GM23338 (cell line): Measurements from ENCODE around the gene VAV3. TPM values are rescaled to one million over a fixed set of nuclear protein-coding genes. Genes with fewer than 3 reads are reported as not detected.

Source experiments
- ATAC-seq: fragments of 200-7000 bp; cut with Tn5 transposase; 3 replicates; pipeline ENCODE4 v1.9.1; 2020
- DNase-seq: peaks from one replicate; pipeline ENCODE4 v3.0.0-alpha.2; 2015; ENCODE audit warnings: low spot score
- H2AFZ ChIP-seq: fragments of 200-600 bp; sonication (generic); 2 replicates; pipeline ENCODE4 v1.8.0; 2016; ENCODE audit warnings: antibody characterized with exemption, mild to moderate bottlenecking, moderate library complexity
- H3F3A ChIP-seq: fragments of 200-600 bp; sonication (generic); replicated peaks from 2 replicates; pipeline ENCODE4 v1.8.0; 2017; ENCODE audit warnings: antibody characterized with exemption, mixed run types, low read depth
- H3K27ac ChIP-seq: fragments of 200-600 bp; sonication (generic); 2 replicates; pipeline ENCODE4 v1.6.1; 2016; ENCODE audit warnings: low read depth
- H3K27me3 ChIP-seq: fragments of 200-600 bp; sonication (generic); 2 replicates; pipeline ENCODE4 v1.8.0; 2016; ENCODE audit warnings: mild to moderate bottlenecking, mixed run types, moderate library complexity; ENCODE audit not compliant: insufficient read depth
- H3K36me3 ChIP-seq: fragments of 200-600 bp; sonication (generic); 2 replicates; pipeline ENCODE4 v1.8.0; 2016; ENCODE audit warnings: mild to moderate bottlenecking; ENCODE audit not compliant: insufficient read depth
- H3K4me1 ChIP-seq: fragments of 200-600 bp; sonication (generic); 2 replicates; pipeline ENCODE4 v1.8.0; 2016; ENCODE audit warnings: mild to moderate bottlenecking, moderate library complexity; ENCODE audit not compliant: insufficient read depth
- H3K4me2 ChIP-seq: fragments of 200-600 bp; sonication (generic); 2 replicates; pipeline ENCODE4 v1.7.1; 2017; ENCODE audit warnings: mixed run types
- H3K4me3 ChIP-seq: fragments of 200-600 bp; sonication (generic); 2 replicates; pipeline ENCODE4 v1.6.1; 2016; ENCODE audit warnings: mixed run types
- H3K79me2 ChIP-seq: fragments of 200-600 bp; sonication (generic); replicated peaks from 2 replicates; pipeline ENCODE4 v1.8.0; 2017; ENCODE audit warnings: mild to moderate bottlenecking; ENCODE audit not compliant: insufficient read depth
- H3K9me2 ChIP-seq: fragments of 200-600 bp; sonication (generic); 2 replicates; pipeline ENCODE4 v1.8.0; 2017; ENCODE audit not compliant: insufficient read depth
- H4K20me1 ChIP-seq: fragments of 200-600 bp; sonication (generic); replicated peaks from 2 replicates; pipeline ENCODE4 v1.8.0; 2017; ENCODE audit warnings: mild to moderate bottlenecking; ENCODE audit not compliant: insufficient read depth
- H3K27ac Mint-ChIP-seq: 2 replicates; pipeline ENCODE4 v1.8.0; 2020; ENCODE audit warnings: inconsistent platforms, mild to moderate bottlenecking, moderate library complexity, mixed read lengths
- H3K27me3 Mint-ChIP-seq: 3 replicates; pipeline ENCODE4 v1.8.0; 2022; ENCODE audit warnings: low read depth, mild to moderate bottlenecking, moderate library complexity, mixed read lengths, inconsistent platforms; ENCODE audit not compliant: insufficient read depth, poor library complexity
- H3K36me3 Mint-ChIP-seq: 3 replicates; pipeline ENCODE4 v1.8.0; 2021; ENCODE audit warnings: low read depth, mild to moderate bottlenecking, inconsistent platforms, moderate library complexity, mixed read lengths
- H3K4me1 Mint-ChIP-seq: 3 replicates; pipeline ENCODE4 v1.8.0; 2020; ENCODE audit warnings: mild to moderate bottlenecking, inconsistent platforms, mixed read lengths
- H3K4me3 Mint-ChIP-seq: 3 replicates; pipeline ENCODE4 v1.8.0; 2021; ENCODE audit warnings: moderate library complexity, mild to moderate bottlenecking, inconsistent platforms, mixed read lengths
- H3K9me3 Mint-ChIP-seq: 3 replicates; pipeline ENCODE4 v1.8.0; 2020; ENCODE audit warnings: moderate library complexity, mild to moderate bottlenecking, inconsistent platforms, mixed read lengths
- CREB1 ChIP-seq: fragments of 250-450 bp; sonication (Bioruptor Pico); IDR thresholded peaks from 2 replicates; pipeline ENCODE4 v1.5.0; 2020; ENCODE audit warnings: low read depth, mild to moderate bottlenecking, moderate library complexity
- EZH2 ChIP-seq: fragments of 200-600 bp; sonication (generic); IDR thresholded peaks from one replicate; pipeline ENCODE4 v1.8.0; 2017; ENCODE audit warnings: antibody characterized with exemption, mild to moderate bottlenecking, low read depth; ENCODE audit not compliant: unreplicated experiment
- EZH2phosphoT487 ChIP-seq: fragments of 200-600 bp; sonication (generic); IDR thresholded peaks from one replicate; pipeline ENCODE4 v1.8.1; 2018; ENCODE audit warnings: antibody characterized with exemption; ENCODE audit not compliant: unreplicated experiment
- JUNB ChIP-seq: IDR thresholded peaks from one replicate; pipeline ENCODE4 v1.6.1; 2016; ENCODE audit warnings: antibody characterized with exemption; ENCODE audit not compliant: unreplicated experiment
- NANOG ChIP-seq: IDR thresholded peaks from 2 replicates; pipeline ENCODE4 v1.6.1; 2016; ENCODE audit warnings: antibody characterized with exemption, borderline replicate concordance
- POLR2AphosphoS5 ChIP-seq: IDR thresholded peaks from 2 replicates; pipeline ENCODE4 v1.6.1; 2016; ENCODE audit warnings: antibody characterized with exemption, low read depth
- STAT1 ChIP-seq: IDR thresholded peaks from one replicate; pipeline ENCODE4 v1.6.1; 2016; ENCODE audit warnings: antibody characterized with exemption; ENCODE audit not compliant: unreplicated experiment
- ZNF114 ChIP-seq: fragments of 250-450 bp; sonication (Bioruptor Pico); IDR thresholded peaks from 2 replicates; pipeline ENCODE4 v1.5.0; 2020; ENCODE audit warnings: mild to moderate bottlenecking, moderate library complexity
- ZNF331 ChIP-seq: fragments of 250-450 bp; sonication (Bioruptor Pico); IDR thresholded peaks from 2 replicates; pipeline ENCODE4 v1.5.0; 2020; ENCODE audit warnings: low read depth, mild to moderate bottlenecking, moderate library complexity
- polyA plus RNA-seq: library from polyadenylated mRNA; unstranded; fragments of >200 nt; fragmentation: Nextera tagmentation; extraction: Ambion mirVana; gene quantifications from 2 replicates; pipeline ENCODE4 v1.2.1, GENCODE V29; 2016
- total RNA-seq: library from RNA; depleted of rRNA; stranded (reverse); fragments of >200 nt; shearing (Covaris generic); gene quantifications from 2 replicates; pipeline ENCODE4 v1.2.3, GENCODE V29; 2014
- TF ChIP-seq, protein P1 (sequence below): fragments of 250-450 bp; sonication (Bioruptor Pico); IDR thresholded peaks from 2 replicates; pipeline ENCODE4 v1.5.0; 2020; ENCODE audit warnings: mild to moderate bottlenecking, moderate library complexity
- TF ChIP-seq, protein P2 (sequence below): IDR thresholded peaks from one replicate; pipeline ENCODE4 v1.6.1; 2018; ENCODE audit warnings: antibody characterized with exemption; ENCODE audit not compliant: unreplicated experiment
- TF ChIP-seq, protein P3 (sequence below): IDR thresholded peaks from 2 replicates; pipeline ENCODE4 v1.6.1; 2016; ENCODE audit warnings: antibody characterized with exemption
- TF ChIP-seq, protein P4 (sequence below), 2 experiments: fragments of 200-600 bp in 1 of 2; sonication (generic) in 1 of 2; conservative IDR thresholded peaks; 2 replicates each; pipeline versions ENCODE4 v1.5.1 to v1.6.1; 2016 to 2017; ENCODE audit warnings: antibody characterized with exemption in 2 of 2, low read depth in 2 of 2, mild to moderate bottlenecking in 2 of 2, moderate library complexity in 1 of 2

The VAV3 gene
- total and polyA plus RNA-seq, 2 experiments from 2014 or later, result 3.0 to 11.3 TPM

DNA sequence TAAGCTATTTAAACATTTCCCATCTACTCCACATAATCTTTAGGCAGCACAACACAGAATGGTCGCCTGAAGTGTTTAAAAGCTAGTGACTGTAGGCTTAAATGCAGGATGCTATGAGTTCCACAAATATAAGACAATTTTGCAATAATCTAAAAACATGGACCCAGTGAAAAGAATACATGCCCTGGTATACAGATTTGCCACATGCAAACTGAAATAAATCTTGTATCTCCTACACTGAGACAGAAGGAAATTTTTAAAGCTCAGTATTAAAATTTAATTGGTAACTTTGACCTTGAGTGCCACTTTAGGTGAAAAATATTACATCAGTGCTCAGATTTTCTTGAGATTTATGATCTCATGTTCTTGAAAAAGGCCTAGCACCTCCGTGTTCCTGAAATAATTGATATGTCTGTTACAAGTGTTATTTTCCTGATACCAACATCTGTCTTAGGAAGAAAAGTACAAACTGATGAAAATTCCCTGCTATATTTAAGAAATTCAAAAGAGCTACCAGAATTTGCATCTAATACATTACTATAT, 285.5 kb downstream of the VAV3 start:
- peaks cover 2% of the 10 kb centered on the region; the same call in 2 of the 3 replicates for H3K9me3 Mint-ChIP-seq
- no peaks in the 10 kb centered on the region for H3K4me1 ChIP-seq
- no peak overlapping the region; the same call in 1 of the 2 replicates for H3K27ac Mint-ChIP-seq
- no peak overlapping the region for H3K27ac ChIP-seq
- no peak for ATAC-seq
- H3F3A ChIP-seq, result no peaks in the 10 kb centered on the region
- no peak for DNase-seq
- no peaks in the 10 kb centered on the region for H4K20me1 ChIP-seq
- no peak overlapping the region for H3K4me2 ChIP-seq
- no peaks in the 10 kb centered on the region for H3K27me3 ChIP-seq
- TF ChIP-seq, protein P1, sequence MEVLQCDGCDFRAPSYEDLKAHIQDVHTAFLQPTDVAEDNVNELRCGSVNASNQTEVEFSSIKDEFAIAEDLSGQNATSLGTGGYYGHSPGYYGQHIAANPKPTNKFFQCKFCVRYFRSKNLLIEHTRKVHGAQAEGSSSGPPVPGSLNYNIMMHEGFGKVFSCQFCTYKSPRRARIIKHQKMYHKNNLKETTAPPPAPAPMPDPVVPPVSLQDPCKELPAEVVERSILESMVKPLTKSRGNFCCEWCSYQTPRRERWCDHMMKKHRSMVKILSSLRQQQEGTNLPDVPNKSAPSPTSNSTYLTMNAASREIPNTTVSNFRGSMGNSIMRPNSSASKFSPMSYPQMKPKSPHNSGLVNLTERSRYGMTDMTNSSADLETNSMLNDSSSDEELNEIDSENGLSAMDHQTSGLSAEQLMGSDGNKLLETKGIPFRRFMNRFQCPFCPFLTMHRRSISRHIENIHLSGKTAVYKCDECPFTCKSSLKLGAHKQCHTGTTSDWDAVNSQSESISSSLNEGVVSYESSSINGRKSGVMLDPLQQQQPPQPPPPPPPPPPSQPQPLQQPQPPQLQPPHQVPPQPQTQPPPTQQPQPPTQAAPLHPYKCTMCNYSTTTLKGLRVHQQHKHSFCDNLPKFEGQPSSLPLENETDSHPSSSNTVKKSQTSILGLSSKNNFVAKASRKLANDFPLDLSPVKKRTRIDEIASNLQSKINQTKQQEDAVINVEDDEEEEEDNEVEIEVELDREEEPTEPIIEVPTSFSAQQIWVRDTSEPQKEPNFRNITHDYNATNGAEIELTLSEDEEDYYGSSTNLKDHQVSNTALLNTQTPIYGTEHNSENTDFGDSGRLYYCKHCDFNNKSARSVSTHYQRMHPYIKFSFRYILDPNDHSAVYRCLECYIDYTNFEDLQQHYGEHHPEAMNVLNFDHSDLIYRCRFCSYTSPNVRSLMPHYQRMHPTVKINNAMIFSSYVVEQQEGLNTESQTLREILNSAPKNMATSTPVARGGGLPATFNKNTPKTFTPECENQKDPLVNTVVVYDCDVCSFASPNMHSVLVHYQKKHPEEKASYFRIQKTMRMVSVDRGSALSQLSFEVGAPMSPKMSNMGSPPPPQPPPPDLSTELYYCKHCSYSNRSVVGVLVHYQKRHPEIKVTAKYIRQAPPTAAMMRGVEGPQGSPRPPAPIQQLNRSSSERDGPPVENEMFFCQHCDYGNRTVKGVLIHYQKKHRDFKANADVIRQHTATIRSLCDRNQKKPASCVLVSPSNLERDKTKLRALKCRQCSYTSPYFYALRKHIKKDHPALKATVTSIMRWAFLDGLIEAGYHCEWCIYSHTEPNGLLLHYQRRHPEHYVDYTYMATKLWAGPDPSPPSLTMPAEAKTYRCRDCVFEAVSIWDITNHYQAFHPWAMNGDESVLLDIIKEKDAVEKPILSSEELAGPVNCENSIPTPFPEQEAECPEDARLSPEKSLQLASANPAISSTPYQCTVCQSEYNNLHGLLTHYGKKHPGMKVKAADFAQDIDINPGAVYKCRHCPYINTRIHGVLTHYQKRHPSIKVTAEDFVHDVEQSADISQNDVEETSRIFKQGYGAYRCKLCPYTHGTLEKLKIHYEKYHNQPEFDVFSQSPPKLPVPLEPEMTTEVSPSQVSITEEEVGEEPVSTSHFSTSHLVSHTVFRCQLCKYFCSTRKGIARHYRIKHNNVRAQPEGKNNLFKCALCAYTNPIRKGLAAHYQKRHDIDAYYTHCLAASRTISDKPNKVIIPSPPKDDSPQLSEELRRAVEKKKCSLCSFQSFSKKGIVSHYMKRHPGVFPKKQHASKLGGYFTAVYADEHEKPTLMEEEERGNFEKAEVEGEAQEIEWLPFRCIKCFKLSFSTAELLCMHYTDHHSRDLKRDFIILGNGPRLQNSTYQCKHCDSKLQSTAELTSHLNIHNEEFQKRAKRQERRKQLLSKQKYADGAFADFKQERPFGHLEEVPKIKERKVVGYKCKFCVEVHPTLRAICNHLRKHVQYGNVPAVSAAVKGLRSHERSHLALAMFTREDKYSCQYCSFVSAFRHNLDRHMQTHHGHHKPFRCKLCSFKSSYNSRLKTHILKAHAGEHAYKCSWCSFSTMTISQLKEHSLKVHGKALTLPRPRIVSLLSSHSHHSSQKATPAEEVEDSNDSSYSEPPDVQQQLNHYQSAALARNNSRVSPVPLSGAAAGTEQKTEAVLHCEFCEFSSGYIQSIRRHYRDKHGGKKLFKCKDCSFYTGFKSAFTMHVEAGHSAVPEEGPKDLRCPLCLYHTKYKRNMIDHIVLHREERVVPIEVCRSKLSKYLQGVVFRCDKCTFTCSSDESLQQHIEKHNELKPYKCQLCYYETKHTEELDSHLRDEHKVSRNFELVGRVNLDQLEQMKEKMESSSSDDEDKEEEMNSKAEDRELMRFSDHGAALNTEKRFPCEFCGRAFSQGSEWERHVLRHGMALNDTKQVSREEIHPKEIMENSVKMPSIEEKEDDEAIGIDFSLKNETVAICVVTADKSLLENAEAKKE (CRISPR knock-in tag), result no peak
- TF ChIP-seq CREB1 (CRISPR knock-in tag) (no peak), NANOG (no peak), STAT1 (no peak), ZNF114 (CRISPR knock-in tag) (no peak), ZNF331 (CRISPR knock-in tag) (no peak), JUNB (no peak), EZH2phosphoT487 (no peak), EZH2 (no peak), POLR2AphosphoS5 (no peak)
- TF ChIP-seq, protein P2, sequence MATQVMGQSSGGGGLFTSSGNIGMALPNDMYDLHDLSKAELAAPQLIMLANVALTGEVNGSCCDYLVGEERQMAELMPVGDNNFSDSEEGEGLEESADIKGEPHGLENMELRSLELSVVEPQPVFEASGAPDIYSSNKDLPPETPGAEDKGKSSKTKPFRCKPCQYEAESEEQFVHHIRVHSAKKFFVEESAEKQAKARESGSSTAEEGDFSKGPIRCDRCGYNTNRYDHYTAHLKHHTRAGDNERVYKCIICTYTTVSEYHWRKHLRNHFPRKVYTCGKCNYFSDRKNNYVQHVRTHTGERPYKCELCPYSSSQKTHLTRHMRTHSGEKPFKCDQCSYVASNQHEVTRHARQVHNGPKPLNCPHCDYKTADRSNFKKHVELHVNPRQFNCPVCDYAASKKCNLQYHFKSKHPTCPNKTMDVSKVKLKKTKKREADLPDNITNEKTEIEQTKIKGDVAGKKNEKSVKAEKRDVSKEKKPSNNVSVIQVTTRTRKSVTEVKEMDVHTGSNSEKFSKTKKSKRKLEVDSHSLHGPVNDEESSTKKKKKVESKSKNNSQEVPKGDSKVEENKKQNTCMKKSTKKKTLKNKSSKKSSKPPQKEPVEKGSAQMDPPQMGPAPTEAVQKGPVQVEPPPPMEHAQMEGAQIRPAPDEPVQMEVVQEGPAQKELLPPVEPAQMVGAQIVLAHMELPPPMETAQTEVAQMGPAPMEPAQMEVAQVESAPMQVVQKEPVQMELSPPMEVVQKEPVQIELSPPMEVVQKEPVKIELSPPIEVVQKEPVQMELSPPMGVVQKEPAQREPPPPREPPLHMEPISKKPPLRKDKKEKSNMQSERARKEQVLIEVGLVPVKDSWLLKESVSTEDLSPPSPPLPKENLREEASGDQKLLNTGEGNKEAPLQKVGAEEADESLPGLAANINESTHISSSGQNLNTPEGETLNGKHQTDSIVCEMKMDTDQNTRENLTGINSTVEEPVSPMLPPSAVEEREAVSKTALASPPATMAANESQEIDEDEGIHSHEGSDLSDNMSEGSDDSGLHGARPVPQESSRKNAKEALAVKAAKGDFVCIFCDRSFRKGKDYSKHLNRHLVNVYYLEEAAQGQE, result no peak
- TF ChIP-seq, protein P3, sequence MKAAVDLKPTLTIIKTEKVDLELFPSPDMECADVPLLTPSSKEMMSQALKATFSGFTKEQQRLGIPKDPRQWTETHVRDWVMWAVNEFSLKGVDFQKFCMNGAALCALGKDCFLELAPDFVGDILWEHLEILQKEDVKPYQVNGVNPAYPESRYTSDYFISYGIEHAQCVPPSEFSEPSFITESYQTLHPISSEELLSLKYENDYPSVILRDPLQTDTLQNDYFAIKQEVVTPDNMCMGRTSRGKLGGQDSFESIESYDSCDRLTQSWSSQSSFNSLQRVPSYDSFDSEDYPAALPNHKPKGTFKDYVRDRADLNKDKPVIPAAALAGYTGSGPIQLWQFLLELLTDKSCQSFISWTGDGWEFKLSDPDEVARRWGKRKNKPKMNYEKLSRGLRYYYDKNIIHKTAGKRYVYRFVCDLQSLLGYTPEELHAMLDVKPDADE, result no peak
- TF ChIP-seq, protein P4, sequence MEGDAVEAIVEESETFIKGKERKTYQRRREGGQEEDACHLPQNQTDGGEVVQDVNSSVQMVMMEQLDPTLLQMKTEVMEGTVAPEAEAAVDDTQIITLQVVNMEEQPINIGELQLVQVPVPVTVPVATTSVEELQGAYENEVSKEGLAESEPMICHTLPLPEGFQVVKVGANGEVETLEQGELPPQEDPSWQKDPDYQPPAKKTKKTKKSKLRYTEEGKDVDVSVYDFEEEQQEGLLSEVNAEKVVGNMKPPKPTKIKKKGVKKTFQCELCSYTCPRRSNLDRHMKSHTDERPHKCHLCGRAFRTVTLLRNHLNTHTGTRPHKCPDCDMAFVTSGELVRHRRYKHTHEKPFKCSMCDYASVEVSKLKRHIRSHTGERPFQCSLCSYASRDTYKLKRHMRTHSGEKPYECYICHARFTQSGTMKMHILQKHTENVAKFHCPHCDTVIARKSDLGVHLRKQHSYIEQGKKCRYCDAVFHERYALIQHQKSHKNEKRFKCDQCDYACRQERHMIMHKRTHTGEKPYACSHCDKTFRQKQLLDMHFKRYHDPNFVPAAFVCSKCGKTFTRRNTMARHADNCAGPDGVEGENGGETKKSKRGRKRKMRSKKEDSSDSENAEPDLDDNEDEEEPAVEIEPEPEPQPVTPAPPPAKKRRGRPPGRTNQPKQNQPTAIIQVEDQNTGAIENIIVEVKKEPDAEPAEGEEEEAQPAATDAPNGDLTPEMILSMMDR (conservative IDR thresholded peaks at IDR 0.05; ENCODE audit: low read depth in 2 of 2), result no peak
- H3K36me3 ChIP-seq, result no peaks in the 10 kb centered on the region
- no peaks in the 10 kb centered on the region for H3K79me2 ChIP-seq
- H3K4me3 Mint-ChIP-seq, result no peak overlapping the region
- peaks cover 13% of the 10 kb centered on the region; the same call in 2 of the 3 replicates for H3K4me1 Mint-ChIP-seq
- H2AFZ ChIP-seq, result no peak overlapping the region
- no peak overlapping the region for H3K4me3 ChIP-seq
- H3K27me3 Mint-ChIP-seq, result no peaks in the 10 kb centered on the region
- 0 out of 3 replicates have a peak, but pooled peaks cover 4% of the 10 kb centered on the region for H3K36me3 Mint-ChIP-seq
- H3K9me2 ChIP-seq, result no peaks in the 10 kb centered on the region
